ENCODE results near the gene BNC2. TPM values are rescaled to one million over a fixed set of nuclear protein-coding genes. Genes with fewer than 3 reads are reported as not detected.

BNC2 gene
- total RNA-seq, 4 donors from 2014 or later, result 3.8 to 14.9 (median 8.2) TPM

DNA sequence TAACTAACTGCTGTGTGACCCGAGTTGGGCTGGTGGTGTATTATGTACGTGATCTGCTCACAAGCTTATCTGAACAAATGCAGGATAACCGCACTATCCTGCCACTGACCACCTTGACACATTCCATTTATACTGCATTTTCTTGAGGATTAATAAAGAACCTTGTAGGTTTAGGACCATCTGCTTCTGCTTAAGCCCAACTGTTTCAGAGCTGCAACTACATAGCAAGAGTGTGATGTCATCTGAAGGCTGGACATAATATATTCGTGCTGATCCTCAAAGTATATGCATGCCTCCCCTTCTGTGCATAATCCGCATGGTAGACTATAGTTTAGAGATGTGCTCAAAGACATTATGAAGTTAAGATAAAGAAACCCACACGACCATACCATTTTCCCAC is 435.9 kb downstream of the BNC2 start:
- Histone ChIP-seq H3K4me1 (no peaks in the 10 kb centered on the region), H3K4me3 (replicated peaks in 1 of 3) (no peak overlapping the region), H3K27me3 (no peaks in the 10 kb centered on the region), H3K36me3 (no peaks in the 10 kb centered on the region), H3K27ac (no peak overlapping the region), H3K9me3 (no peaks in the 10 kb centered on the region)
- WGBS, 2 donors, result 93 to 94% methylated on average over 6 of the region's 6 CpGs
- TF ChIP-seq POLR2A (IDR thresholded peaks at IDR 0.05), result no peak
- TF ChIP-seq, protein P1, sequence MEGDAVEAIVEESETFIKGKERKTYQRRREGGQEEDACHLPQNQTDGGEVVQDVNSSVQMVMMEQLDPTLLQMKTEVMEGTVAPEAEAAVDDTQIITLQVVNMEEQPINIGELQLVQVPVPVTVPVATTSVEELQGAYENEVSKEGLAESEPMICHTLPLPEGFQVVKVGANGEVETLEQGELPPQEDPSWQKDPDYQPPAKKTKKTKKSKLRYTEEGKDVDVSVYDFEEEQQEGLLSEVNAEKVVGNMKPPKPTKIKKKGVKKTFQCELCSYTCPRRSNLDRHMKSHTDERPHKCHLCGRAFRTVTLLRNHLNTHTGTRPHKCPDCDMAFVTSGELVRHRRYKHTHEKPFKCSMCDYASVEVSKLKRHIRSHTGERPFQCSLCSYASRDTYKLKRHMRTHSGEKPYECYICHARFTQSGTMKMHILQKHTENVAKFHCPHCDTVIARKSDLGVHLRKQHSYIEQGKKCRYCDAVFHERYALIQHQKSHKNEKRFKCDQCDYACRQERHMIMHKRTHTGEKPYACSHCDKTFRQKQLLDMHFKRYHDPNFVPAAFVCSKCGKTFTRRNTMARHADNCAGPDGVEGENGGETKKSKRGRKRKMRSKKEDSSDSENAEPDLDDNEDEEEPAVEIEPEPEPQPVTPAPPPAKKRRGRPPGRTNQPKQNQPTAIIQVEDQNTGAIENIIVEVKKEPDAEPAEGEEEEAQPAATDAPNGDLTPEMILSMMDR (IDR thresholded peaks at IDR 0.05), result no peak
- intact Hi-C loops (cut with DNase I), result no loop called here
- DNase-seq, result no peak

DNA sequence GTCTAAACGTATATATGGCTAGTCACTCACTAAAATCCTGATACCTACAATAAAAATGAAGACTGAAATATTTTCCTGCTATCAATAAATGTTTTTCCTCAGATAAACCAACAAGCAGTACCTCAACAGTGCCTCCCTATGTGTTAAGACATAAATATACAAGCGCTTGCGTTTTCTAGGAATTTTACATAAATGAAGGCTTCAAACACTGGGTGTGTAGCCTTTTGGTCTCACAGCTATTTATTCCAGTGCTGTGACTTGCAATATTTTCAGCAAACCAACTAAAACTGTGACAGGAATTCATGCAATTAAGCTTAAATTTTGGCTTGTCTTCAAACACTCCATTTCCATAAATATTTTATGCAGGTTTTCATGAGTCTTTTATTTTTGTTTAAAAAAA is 437.0 kb downstream of the BNC2 start:
- H3K36me3 ChIP-seq, result no peaks in the 10 kb centered on the region
- H3K4me3 ChIP-seq (replicated peaks in 1 of 3), result no peak overlapping the region
- no peaks in the 10 kb centered on the region for H3K9me3 ChIP-seq
- 96 to 97% methylated on average over 3 of the region's 3 CpGs for WGBS, 2 donors
- DNase-seq, result no peak
- no peaks in the 10 kb centered on the region for H3K4me1 ChIP-seq
- H3K27ac ChIP-seq, result no peak overlapping the region
- TF ChIP-seq, protein P1 (IDR thresholded peaks at IDR 0.05), result no peak
- TF ChIP-seq POLR2A (IDR thresholded peaks at IDR 0.05), result no peak
- no peaks in the 10 kb centered on the region for H3K27me3 ChIP-seq
- intact Hi-C loops (cut with DNase I), result no loop called here

DNA sequence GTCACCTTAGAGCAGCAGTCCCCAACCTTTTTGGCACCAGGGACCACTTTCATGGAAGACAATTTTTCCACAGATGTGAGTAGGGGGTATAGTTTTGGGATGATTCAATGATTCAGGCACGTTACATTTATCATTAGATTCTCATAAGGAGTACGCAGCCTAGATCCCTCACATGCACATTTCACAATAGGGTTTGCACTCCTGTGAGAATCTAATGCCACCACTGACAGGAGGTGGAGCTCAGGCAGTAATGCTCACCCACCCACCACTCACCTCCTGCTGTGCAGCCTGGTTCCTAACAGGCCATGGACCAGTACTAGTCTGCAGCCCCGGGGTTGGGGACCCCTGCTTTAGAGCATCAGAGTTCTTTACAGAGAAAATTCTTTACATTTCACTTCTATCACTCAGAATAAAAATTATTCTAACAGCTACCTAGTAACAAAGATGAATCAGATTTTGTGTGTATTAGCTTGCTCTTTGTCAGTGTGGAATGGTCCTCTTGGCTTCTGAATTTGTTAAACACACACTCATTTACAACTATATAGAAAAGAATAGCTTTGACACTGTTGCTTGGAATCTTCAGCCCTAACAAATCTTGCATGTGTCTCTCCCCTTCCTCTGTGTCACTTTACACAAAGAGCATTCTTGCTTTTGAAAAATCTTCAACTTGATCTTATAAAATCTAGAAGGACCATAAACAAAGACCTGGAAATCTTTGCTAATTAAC is 438.6 kb downstream of the BNC2 start:
- Histone ChIP-seq H3K4me1 (no peaks in the 10 kb centered on the region), H3K9me3 (no peaks in the 10 kb centered on the region), H3K36me3 (no peaks in the 10 kb centered on the region), H3K27ac (no peak overlapping the region), H3K4me3 (replicated peaks in 1 of 3) (no peak overlapping the region), H3K27me3 (no peaks in the 10 kb centered on the region)
- DNase-seq, result no peak
- 84 to 96% methylated on average over 3 of the region's 3 CpGs for WGBS, 2 donors
- TF ChIP-seq, protein P1 (IDR thresholded peaks at IDR 0.05), result no peak
- no peak for TF ChIP-seq POLR2A (IDR thresholded peaks at IDR 0.05)
- intact Hi-C loops (cut with DNase I), result no loop called here

DNA sequence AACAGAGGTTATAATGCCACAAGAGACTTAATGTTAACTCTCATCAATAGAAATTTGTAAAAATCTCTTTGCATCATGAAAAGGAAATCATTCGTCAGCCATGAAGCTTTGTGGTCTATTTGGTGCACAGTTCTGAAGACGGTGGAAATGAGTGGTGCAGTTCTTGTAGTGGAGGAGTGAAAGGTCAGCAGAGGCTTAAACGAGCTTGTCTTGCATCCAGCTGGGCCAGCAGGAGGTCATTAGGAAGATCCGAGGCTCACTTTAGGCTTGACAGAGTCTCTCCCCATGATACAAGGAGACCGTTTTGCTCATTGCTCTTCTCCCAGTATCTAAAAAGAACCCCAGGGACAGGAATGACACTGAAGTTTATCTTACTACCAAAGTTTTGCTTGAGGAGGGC is 440.8 kb downstream of the BNC2 start:
- intact Hi-C loops (cut with DNase I), result no loop called here
- no peaks in the 10 kb centered on the region for H3K9me3 ChIP-seq
- no peaks in the 10 kb centered on the region for H3K36me3 ChIP-seq
- WGBS, 2 donors, result 65 to 72% methylated on average over 5 of the region's 5 CpGs
- no peaks in the 10 kb centered on the region for H3K27me3 ChIP-seq
- TF ChIP-seq, protein P1 (IDR thresholded peaks at IDR 0.05), result no peak
- no peak for TF ChIP-seq POLR2A (IDR thresholded peaks at IDR 0.05)
- H3K4me1 ChIP-seq, result no peaks in the 10 kb centered on the region
- DNase-seq, result no peak
- H3K27ac ChIP-seq, result no peak overlapping the region
- H3K4me3 ChIP-seq (replicated peaks in 1 of 3), result no peak overlapping the region

DNA sequence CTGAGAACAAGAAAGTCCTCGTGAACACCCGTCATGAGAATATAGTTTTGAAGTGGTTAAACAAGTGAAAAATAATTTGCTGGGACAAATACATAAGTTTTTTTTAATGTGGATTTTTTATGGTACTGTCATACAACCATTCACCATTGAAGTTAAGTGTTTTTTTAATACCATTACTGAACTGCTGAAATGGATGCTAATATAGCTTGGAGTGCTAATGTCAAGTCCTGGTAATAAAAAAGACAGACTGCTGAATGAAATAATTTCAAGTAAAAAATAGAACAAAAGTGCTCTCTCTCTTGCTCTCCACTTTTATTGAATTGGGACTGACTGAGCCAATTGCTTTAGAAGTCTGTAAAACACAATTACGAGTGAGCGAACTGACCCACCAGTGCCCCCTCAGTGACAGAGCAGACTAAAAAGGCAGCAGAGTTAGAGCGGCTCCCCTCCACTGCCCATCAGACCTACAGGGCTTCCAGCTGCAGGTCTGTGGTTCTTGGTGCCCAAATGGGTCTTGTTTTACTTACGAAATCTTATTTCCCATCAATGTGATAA is 442.5 kb downstream of the BNC2 start:
- DNase-seq, result no peak
- H3K4me3 ChIP-seq (replicated peaks in 1 of 3), result no peak overlapping the region
- intact Hi-C loops (cut with DNase I), result no loop called here
- H3K27me3 ChIP-seq, result no peaks in the 10 kb centered on the region
- no peaks in the 10 kb centered on the region for H3K9me3 ChIP-seq
- no peak overlapping the region for H3K27ac ChIP-seq
- WGBS, 2 donors, result 93 to 95% methylated on average over 6 of the region's 6 CpGs
- TF ChIP-seq, protein P1 (IDR thresholded peaks at IDR 0.05), result no peak
- TF ChIP-seq POLR2A (IDR thresholded peaks at IDR 0.05), result no peak
- no peaks in the 10 kb centered on the region for H3K4me1 ChIP-seq
- H3K36me3 ChIP-seq, result no peaks in the 10 kb centered on the region
